Mucosa of descending colon (tissue), 3 donors: ENCODE results near the gene COL19A1. TPM values are rescaled to one million over a fixed set of nuclear protein-coding genes. Genes with fewer than 3 reads are reported as not detected.

Experiments used
- ATAC-seq: fragments of 200-7000 bp; cut with Tn5 transposase; one replicate; pipeline ENCODE4 v1.9.1; 2020; ENCODE audit warnings: mild to moderate bottlenecking, moderate library complexity
- DNase-seq, 3 donors: peaks; one replicate each; pipeline ENCODE4 v3.0.0-alpha.2; 2020
- H3K36me3 ChIP-seq: fragments of 200-600 bp; one replicate; pipeline ENCODE4 v1.8.0; 2021; ENCODE audit warnings: low read depth, mild to moderate bottlenecking
- H3K4me1 ChIP-seq: fragments of 200-600 bp; one replicate; pipeline ENCODE4 v1.8.0; 2021; ENCODE audit warnings: low read depth, mild to moderate bottlenecking
- H3K4me3 ChIP-seq: fragments of 200-600 bp; one replicate; pipeline ENCODE4 v1.8.0; 2021; ENCODE audit warnings: mild to moderate bottlenecking
- H3K9me3 ChIP-seq: fragments of 200-600 bp; one replicate; pipeline ENCODE4 v1.8.0; 2021; ENCODE audit warnings: mild to moderate bottlenecking
- intact Hi-C, 2 donors: fragments of 100-400 bp; cut with DNase I in 1 of 2; cut with micrococcal nuclease in 1 of 2; formaldehyde crosslinking; loops; one replicate each; pipeline versions ENCODE4 v1.11.0 to v1.11.1; 2022; cut with DNase I, micrococcal nuclease
- total RNA-seq, 3 donors: library from RNA; stranded (reverse); fragmentation: NEBNext Ultra II Directional in 2 of 3; extraction: Animal tissue kit (Norgen Biotek cat#: 25700) in 2 of 3; gene quantifications; one replicate each; pipeline versions ENCODE4 v1.2.1 to v1.2.4, GENCODE V29; 2021 to 2023
- TF ChIP-seq, protein P1 (sequence below): fragments of 200-600 bp; IDR thresholded peaks from one replicate; pipeline ENCODE4 v1.8.0; 2022; ENCODE audit warnings: antibody characterized with exemption, mild to moderate bottlenecking
- donor health status: DM: no; HTN: no; CAD: no; lungs with moderate emphysema.
- donor health status: DM: no; HTN: no; CAD: no.
- donor health status: DM: no; HTN: yes; CAD: no.

Gene COL19A1
- total RNA-seq, 3 donors from 2014 or later, result 0.19 to 0.49 (median 0.24) TPM

- TF ChIP-seq, protein P1, sequence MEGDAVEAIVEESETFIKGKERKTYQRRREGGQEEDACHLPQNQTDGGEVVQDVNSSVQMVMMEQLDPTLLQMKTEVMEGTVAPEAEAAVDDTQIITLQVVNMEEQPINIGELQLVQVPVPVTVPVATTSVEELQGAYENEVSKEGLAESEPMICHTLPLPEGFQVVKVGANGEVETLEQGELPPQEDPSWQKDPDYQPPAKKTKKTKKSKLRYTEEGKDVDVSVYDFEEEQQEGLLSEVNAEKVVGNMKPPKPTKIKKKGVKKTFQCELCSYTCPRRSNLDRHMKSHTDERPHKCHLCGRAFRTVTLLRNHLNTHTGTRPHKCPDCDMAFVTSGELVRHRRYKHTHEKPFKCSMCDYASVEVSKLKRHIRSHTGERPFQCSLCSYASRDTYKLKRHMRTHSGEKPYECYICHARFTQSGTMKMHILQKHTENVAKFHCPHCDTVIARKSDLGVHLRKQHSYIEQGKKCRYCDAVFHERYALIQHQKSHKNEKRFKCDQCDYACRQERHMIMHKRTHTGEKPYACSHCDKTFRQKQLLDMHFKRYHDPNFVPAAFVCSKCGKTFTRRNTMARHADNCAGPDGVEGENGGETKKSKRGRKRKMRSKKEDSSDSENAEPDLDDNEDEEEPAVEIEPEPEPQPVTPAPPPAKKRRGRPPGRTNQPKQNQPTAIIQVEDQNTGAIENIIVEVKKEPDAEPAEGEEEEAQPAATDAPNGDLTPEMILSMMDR, result no peak
- Histone ChIP-seq H3K4me3 (no peak overlapping the region), H3K36me3 (no peaks in the 10 kb centered on the region), H3K9me3 (no peaks in the 10 kb centered on the region), H3K4me1 (no peaks in the 10 kb centered on the region)
- no peak for ATAC-seq
- no peak for DNase-seq
- intact Hi-C loops, result no loop called here
These were observed 391.5 kb downstream of the COL19A1 start for GRCh38 chr6:70257768-70258273.

GRCh38 chr6:70258483-70258882, 392.1 kb downstream of the COL19A1 start:
- Histone ChIP-seq H3K36me3 (no peaks in the 10 kb centered on the region), H3K4me3 (no peak overlapping the region), H3K9me3 (no peaks in the 10 kb centered on the region), H3K4me1 (no peaks in the 10 kb centered on the region)
- TF ChIP-seq, protein P1, result no peak
- intact Hi-C loops, result no loop called here
- no peak for DNase-seq
- ATAC-seq, result no peak

Other genes starting within 250 kb of the COL19A1 start
- gene LMBRD1, start 69.5 kb upstream of the COL19A1 start, total RNA-seq, result 10 to 100 TPM; 55.0 to 87.9 (median 63.3) TPM